Hepatocyte (in vitro differentiated cells): ENCODE results near the gene REV3L.

Experiments used
- CTCF ChIP-seq: fragments of 200-600 bp; sonication (generic); IDR thresholded peaks from 2 replicates; pipeline ENCODE4 v1.5.1; 2016; ENCODE audit warnings: antibody characterized with exemption, mild to moderate bottlenecking; ENCODE audit not compliant: poor library complexity
- EZH2 ChIP-seq: fragments of 200-600 bp; sonication (generic); IDR thresholded peaks from 2 replicates; pipeline ENCODE4 v1.6.1; 2016; ENCODE audit warnings: antibody characterized with exemption, mild to moderate bottlenecking, borderline replicate concordance

GRCh38 chr6:111259089-111259831 lies 223.8 kb downstream of the REV3L start:
- peak; percentile 96 for TF ChIP-seq CTCF
- no peak for TF ChIP-seq EZH2
